GM18507 (cell line): Measurements from ENCODE around the gene LGALS16.

Source experiments
- DNase-seq: peaks from one replicate; pipeline ENCODE4 v3.0.0; 2011; ENCODE audit warnings: low read depth; ENCODE audit not compliant: insufficient read length; ENCODE audit errors: extremely low spot score
- FAIRE-seq: peaks from 2 replicates; lab custom pipeline; 2011; peaks lifted over from hg19 to GRCh38; lab: Jason Lieb, UNC

Gene LGALS16

GRCh38 chr19:39709026-39709872 is 53.5 kb downstream of the LGALS16 start:
- FAIRE-seq (no peak), DNase-seq (no peak)
